Measurements from ENCODE around the gene PNPLA2.

DNA sequence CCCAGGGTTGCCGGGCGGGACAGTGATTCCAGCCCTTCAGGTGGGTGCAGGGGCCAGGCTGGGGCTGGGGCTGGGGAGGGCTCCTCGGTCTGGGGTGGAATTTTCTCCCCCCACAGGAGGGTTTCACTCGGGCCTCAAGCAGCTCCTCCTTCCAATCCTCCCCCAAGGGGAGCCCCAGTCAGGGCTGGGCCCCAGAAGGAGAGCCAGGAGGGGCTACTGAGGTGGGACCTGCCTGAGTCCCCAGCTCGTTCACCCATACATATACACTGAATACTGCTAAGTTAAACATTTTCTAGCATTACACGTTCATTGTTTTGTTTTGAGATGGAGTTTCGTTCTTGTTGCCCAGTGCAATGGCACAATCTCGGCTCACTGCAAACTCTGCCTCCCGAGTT is 7.5 kb downstream of the PNPLA2 start:
- TF ChIP-seq, protein P1, sequence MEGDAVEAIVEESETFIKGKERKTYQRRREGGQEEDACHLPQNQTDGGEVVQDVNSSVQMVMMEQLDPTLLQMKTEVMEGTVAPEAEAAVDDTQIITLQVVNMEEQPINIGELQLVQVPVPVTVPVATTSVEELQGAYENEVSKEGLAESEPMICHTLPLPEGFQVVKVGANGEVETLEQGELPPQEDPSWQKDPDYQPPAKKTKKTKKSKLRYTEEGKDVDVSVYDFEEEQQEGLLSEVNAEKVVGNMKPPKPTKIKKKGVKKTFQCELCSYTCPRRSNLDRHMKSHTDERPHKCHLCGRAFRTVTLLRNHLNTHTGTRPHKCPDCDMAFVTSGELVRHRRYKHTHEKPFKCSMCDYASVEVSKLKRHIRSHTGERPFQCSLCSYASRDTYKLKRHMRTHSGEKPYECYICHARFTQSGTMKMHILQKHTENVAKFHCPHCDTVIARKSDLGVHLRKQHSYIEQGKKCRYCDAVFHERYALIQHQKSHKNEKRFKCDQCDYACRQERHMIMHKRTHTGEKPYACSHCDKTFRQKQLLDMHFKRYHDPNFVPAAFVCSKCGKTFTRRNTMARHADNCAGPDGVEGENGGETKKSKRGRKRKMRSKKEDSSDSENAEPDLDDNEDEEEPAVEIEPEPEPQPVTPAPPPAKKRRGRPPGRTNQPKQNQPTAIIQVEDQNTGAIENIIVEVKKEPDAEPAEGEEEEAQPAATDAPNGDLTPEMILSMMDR (conservative IDR thresholded peaks at IDR 0.05; ENCODE audit: low read depth, low read length) = no peak
- no peak for TF ChIP-seq EZH2 (IDR thresholded peaks at IDR 0.05; ENCODE audit: low read length, unreplicated experiment)
- TF ChIP-seq EZH2phosphoT487 (IDR thresholded peaks at IDR 0.05; ENCODE audit: borderline replicate concordance, low read length) = no peak

Data from PC-3 (cell line).